GM19324 (cell line): Measurements from ENCODE around the gene SERPINB12.

Source experiments
- ATAC-seq: cut with Tn5 transposase; IDR thresholded peaks from one replicate; pipeline ENCODE4 v1.9.1; 2021; ENCODE audit warnings: mild to moderate bottlenecking, moderate library complexity; ENCODE audit not compliant: unreplicated experiment, low FRiP score

Gene SERPINB12

GRCh38 chr18:63542069-63542468 is at the start of gene SERPINB12:
SERPINB12 (plus strand) TSS chr18:63542369; CDS start chr18:63556160, 13,791 bp downstream.
- ATAC-seq = no peak

GRCh38 chr18:63492851-63493250 is 49.3 kb upstream of the SERPINB12 start:
- no peak for ATAC-seq

GRCh38 chr18:63495675-63496074 is 46.5 kb upstream of the SERPINB12 start:
- no peak for ATAC-seq

DNA sequence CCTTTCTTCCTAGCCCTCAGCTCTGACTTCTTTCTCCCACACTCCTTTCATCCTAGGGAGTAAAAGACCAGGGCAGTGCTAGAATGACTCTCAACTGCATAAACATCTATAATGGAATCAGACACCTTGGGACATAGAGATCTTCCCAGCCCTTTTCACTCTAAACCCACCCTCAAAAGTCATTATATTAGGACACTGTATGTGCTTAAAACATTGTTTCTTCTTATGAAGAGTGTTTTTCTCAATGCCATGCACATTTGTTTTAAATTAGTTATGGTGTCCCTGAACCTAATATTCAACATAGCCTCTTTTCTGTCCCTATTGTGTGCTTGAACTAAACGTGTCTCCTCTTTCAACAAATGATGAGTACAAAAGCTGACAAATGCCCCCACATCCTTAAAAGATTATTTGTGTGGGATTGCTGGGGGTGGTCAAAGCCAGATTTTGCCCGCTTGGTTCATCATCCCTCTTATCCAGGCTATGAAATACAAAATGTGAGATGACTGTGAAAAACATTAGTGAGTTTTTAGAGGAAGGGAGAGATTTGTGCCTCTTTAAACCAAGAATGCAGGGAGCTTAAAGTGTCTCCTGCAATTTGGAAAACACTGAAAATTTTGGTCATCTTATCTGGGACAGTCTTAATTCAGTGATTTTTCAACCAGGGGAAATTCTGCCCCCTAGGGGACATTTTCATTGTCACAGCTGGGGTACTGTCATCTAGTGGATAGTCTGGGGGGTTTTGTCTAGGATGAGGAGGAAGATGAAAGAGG is 36.4 kb upstream of the SERPINB12 start:
- ATAC-seq = no peak

DNA sequence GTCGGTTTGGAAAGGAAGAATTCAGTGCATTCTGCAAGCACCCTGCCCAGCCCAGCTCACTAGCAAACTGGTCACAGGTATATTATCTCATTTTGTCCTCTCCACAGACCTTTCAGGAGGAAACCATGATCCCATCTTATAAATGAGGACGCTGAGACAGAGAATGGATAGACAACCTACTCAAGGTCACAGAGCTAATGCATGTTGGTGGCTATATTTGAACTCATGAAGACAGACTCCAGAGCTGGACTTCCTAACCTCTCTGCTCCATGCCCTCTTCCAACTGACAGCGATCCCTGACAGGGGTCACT is 35.9 kb upstream of the SERPINB12 start:
- ATAC-seq = no peak

- ATAC-seq = no peak
These were observed 33.6 kb upstream of the SERPINB12 start for GRCh38 chr18:63508596-63508995.

DNA sequence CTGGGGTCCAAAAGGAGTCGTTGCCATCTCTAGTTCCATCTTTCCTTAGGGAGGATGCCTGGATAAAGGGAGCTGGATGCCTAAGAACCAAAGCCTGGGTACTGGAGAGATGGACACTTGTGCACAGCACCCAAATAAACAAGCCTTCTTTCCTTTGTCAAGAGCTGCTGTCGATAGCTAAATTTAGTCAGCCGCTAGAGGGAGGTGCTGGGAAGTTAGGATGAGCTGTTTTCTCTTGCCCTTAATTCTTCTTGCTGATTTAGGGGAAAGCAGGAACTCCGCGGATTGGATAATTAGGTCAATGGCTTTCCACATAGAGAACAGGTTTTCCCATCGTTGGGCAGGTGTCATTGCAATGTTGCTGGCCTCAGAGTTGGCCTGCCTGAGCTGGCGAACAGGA is 30.9 kb upstream of the SERPINB12 start:
- ATAC-seq = no peak

DNA sequence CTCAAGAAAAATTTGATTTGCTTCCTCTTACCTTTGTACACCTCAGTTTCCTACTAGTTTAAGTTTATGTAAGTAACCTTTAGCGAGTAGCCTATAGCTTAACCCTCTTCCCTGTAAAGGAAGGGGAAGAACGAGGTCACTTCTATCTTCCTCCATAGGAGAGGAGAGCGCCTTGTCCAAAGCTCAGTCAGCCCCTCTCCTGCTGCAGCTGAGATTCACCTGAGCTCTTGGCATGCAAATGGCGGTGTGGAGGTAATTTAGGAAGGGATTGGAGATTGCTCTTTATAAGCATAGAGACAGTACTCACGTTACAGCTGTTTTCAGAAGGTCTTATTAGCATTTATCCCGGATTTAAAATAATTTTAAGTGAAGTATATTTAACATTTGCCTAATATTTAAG is 27.8 kb upstream of the SERPINB12 start:
- no peak for ATAC-seq

- ATAC-seq = no peak
These were observed 27.1 kb upstream of the SERPINB12 start for GRCh38 chr18:63514888-63515678.

- ATAC-seq = no peak
These were observed 26.4 kb upstream of the SERPINB12 start for GRCh38 chr18:63515801-63516200.

- ATAC-seq = peak; percentile 91
These were observed 23.8 kb upstream of the SERPINB12 start for GRCh38 chr18:63518178-63519012.

- no peak for ATAC-seq
These were observed 22.0 kb upstream of the SERPINB12 start for GRCh38 chr18:63520053-63520685.

GRCh38 chr18:63523660-63524059 is 18.5 kb upstream of the SERPINB12 start:
- no peak for ATAC-seq

GRCh38 chr18:63527251-63527650 is 14.9 kb upstream of the SERPINB12 start:
- ATAC-seq = no peak

DNA sequence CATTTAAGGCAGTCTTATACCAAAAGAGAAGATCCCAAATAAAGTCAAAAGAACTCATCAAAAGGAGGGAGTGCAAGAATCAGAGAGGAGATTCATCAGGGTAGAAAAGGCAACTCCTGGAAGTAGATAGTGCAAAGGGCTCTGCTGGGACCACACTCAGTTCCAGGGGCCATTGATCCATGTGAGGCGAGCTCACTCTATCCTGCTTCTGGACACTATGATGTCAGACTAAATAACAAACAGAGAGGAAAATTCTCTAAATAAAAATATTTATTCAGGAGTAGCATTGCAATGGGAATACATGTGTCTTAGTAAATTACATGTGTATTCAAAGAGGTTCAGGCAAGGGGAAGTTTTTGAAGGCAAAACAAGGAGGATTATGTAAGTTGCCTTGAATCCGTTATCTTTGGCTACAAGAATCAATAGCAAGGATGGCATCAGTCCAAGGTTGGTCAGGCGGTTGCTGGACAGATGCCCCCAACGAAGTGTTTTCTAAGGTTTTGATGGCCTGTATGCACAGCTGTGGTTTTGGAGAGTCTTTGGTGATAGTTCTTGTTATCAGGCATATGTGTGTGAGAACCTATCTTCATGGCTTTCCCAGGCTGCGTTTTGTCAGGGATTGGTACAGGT is 13.2 kb upstream of the SERPINB12 start:
- ATAC-seq = no peak

- ATAC-seq = no peak
These were observed 9.7 kb upstream of the SERPINB12 start for GRCh38 chr18:63532471-63532870.

- ATAC-seq = no peak
These were observed 7.6 kb upstream of the SERPINB12 start for GRCh38 chr18:63534615-63535014.

GRCh38 chr18:63539904-63540510 is 2.2 kb upstream of the SERPINB12 start:
- no peak for ATAC-seq

DNA sequence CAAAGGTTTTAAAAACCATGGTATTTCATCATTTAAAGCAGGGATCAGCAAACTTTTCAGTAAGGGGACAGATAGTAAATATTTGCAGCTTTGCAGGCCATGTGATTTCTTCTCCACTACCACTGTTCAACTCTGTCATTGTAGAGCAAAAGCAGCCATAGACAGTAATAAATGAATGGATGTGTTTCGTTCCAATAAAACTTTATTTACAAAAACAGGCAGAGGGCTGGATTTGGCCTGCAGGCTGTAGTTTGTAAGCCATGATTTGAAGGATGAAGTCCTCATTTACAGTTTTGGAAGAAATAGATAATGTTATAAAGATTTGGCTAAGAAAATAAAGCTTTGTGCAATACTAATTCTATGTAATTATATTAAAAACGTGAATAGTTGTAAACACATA is 1.8 kb downstream of the SERPINB12 start:
- no peak for ATAC-seq

- no peak for ATAC-seq
These were observed 2.8 kb downstream of the SERPINB12 start for GRCh38 chr18:63545000-63545399.
